ENCODE measurements around the gene UBFD1.
"Not testable (repeated sequence)": the region's sequence is repeated elsewhere in the genome, so short reads cannot be mapped to it uniquely, and the experiment has no call there.

UBFD1 gene

DNA sequence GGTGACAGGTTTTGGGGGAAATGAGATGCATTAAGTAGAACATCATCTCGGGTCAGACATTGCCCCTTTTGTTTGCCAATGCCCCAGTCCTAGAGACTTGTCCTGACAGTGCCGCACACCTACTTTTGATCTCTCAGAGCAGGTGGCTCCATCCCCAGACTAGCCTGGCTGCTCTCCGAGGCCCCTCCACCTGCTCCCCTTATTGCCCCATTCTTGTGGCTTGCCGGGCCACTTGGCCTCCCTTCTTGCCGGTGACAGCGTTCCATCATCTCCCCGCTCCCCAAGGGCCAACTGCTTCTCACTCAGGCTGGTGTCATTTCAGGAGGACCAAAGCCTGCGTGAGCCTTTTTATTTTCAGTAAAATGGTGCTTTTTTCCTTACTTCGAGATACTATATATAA, 14.9 kb downstream of the UBFD1 start:
- H3K9me3 ChIP-seq (ENCODE audit: control insufficient read depth in 1 of 2, low read length in 2 of 2), result no peaks in the 10 kb centered on the region
- H3K36me3 ChIP-seq (ENCODE audit: control insufficient read depth in 1 of 2, insufficient read depth in 2 of 2, low read length in 2 of 2), result peaks cover 41 to 55% of the 10 kb centered on the region in 2 donors
- no peak overlapping the region for H3K4me3 ChIP-seq (ENCODE audit: low read depth in 1 of 2, low read length in 2 of 2)
- no peaks in the 10 kb centered on the region for H3K4me1 ChIP-seq (ENCODE audit: control insufficient read depth in 1 of 2, insufficient read depth in 2 of 2, low read length in 2 of 2)
- H3K27ac ChIP-seq (ENCODE audit: low read length), result no peak overlapping the region
- no peaks in the 10 kb centered on the region for H3K27me3 ChIP-seq (ENCODE audit: low read depth, low read length)

DNA sequence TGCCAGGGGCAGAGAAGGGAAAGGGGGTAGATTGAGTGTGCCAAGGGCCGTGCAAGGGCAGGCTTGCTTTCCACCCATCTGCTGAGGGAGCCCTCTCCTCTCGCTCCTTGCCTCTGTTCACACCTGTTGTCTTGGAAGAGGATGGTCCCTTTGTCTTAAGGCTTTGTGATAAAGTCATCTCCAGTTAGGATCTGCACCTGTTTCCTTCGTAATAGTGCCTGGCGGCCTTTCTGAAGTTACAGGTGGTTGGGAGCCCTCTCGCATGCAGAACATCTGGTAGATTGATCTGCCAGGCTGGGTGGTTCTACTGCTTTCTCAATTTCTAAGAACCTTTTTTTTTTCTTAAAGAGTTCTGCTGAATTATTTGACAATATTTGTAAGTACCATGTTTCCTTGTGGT, 16.3 kb downstream of the UBFD1 start:
- Histone ChIP-seq H3K4me3 (ENCODE audit: low read depth in 1 of 2, low read length in 2 of 2) (no peak overlapping the region), H3K27me3 (ENCODE audit: low read depth, low read length) (no peaks in the 10 kb centered on the region), H3K9me3 (ENCODE audit: control insufficient read depth in 1 of 2, low read length in 2 of 2) (no peaks in the 10 kb centered on the region), H3K4me1 (ENCODE audit: control insufficient read depth in 1 of 2, insufficient read depth in 2 of 2, low read length in 2 of 2) (peaks cover 0 to 3% of the 10 kb centered on the region in 2 donors), H3K27ac (ENCODE audit: low read length) (no peak overlapping the region), H3K36me3 (ENCODE audit: control insufficient read depth in 1 of 2, insufficient read depth in 2 of 2, low read length in 2 of 2) (peaks cover 34 to 48% of the 10 kb centered on the region in 2 donors)

GRCh38 chr16:23575834-23576233, 18.3 kb downstream of the UBFD1 start:
- Histone ChIP-seq H3K4me3 (ENCODE audit: low read depth in 1 of 2, low read length in 2 of 2) (no peak overlapping the region), H3K27ac (ENCODE audit: low read length) (no peak overlapping the region), H3K36me3 (ENCODE audit: control insufficient read depth in 1 of 2, insufficient read depth in 2 of 2, low read length in 2 of 2) (peaks cover 33 to 52% of the 10 kb centered on the region in 2 donors), H3K4me1 (ENCODE audit: control insufficient read depth in 1 of 2, insufficient read depth in 2 of 2, low read length in 2 of 2) (peaks cover 0 to 3% of the 10 kb centered on the region in 2 donors), H3K27me3 (ENCODE audit: low read depth, low read length) (no peaks in the 10 kb centered on the region), H3K9me3 (ENCODE audit: control insufficient read depth in 1 of 2, low read length in 2 of 2) (no peaks in the 10 kb centered on the region)

DNA sequence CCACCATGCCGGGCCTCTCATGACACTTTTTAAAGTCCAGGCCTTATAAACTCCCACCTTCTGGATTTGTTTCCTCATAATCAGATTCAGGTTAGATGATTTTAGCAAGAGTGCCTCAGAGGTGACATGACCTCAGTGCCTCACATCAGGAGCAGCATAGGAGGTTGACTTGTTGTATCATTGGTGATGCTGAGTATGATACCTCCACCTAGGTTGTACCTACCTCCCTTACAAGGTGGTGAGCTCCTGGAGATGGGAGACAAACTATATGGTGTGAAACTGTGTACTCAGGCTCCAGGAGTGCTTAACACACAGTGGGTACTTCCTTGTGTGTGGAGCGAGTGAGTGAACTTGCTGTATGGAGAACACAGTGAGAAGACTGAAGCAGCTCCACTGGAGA, 20.0 kb downstream of the UBFD1 start:
- Histone ChIP-seq H3K36me3 (ENCODE audit: control insufficient read depth in 1 of 2, insufficient read depth in 2 of 2, low read length in 2 of 2) (peaks cover 27 to 50% of the 10 kb centered on the region in 2 donors), H3K4me3 (ENCODE audit: low read depth in 1 of 2, low read length in 2 of 2) (no peak overlapping the region), H3K9me3 (ENCODE audit: control insufficient read depth in 1 of 2, low read length in 2 of 2) (no peaks in the 10 kb centered on the region), H3K27ac (ENCODE audit: low read length) (peak overlapping the region; percentile 14), H3K4me1 (ENCODE audit: control insufficient read depth in 1 of 2, insufficient read depth in 2 of 2, low read length in 2 of 2) (peaks cover 0 to 3% of the 10 kb centered on the region in 2 donors), H3K27me3 (ENCODE audit: low read depth, low read length) (no peaks in the 10 kb centered on the region)

DNA sequence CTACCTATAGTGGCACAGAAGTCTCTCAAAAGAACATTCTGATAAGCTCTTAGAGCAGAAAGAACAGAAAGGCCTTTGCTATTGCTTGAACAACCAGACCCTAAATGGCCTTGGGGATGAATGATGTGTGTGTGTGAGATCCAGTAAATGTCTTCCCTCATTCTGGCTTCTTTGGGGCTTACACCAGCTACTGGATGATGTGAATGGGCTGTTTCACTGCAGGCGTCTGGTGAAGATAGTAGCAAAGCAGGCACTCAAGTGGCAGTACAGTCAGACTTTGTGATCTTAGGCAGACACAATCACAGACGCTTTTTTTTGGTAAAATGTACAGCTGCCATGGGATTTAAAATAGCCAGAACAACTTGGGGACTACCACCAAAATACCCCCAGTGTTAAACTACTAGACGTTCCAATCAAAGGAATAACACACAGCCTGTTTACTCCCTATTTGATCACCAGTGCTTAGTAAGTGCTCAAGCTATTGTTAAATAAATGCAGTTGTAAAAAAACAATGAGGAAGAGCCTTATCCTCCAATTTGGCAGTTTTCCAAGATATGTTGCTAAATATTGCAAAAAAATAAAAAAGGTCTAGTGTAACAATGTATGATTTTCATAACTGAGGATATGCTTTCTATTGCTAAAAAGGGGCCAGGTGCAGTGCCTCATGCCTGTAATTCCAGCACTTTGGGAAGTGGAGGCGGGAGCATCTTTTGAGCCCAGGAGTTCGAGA, 20.7 kb downstream of the UBFD1 start:
- Histone ChIP-seq H3K27ac (ENCODE audit: low read length) (no peak overlapping the region), H3K9me3 (ENCODE audit: control insufficient read depth in 1 of 2, low read length in 2 of 2) (no peaks in the 10 kb centered on the region), H3K4me3 (ENCODE audit: low read depth in 1 of 2, low read length in 2 of 2) (no peak overlapping the region), H3K27me3 (ENCODE audit: low read depth, low read length) (no peaks in the 10 kb centered on the region), H3K36me3 (ENCODE audit: control insufficient read depth in 1 of 2, insufficient read depth in 2 of 2, low read length in 2 of 2) (peaks cover 20 to 43% of the 10 kb centered on the region in 2 donors), H3K4me1 (ENCODE audit: control insufficient read depth in 1 of 2, insufficient read depth in 2 of 2, low read length in 2 of 2) (peaks cover 0 to 3% of the 10 kb centered on the region in 2 donors)

DNA sequence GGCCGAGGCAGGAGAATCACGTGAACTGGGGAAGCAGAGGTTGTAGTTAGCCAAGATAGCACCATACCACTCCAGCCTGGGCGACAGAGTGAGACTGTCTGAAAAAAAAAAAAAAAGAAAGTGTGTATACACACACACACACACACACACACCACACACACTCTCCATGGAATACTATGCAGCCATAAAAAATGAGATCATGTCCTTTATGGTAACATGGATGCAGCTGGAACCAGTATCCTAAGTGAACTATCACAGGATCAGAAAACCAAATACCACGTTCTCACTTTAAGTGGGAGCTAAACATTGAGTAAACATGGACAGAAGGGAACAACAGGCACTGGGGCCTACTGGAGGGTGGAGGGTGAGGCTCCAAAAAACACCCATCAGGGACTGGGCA, 21.8 kb downstream of the UBFD1 start:
- H3K27ac ChIP-seq (ENCODE audit: low read length), result no peak overlapping the region
- peaks cover 0 to 3% of the 10 kb centered on the region in 2 donors for H3K4me1 ChIP-seq (ENCODE audit: control insufficient read depth in 1 of 2, insufficient read depth in 2 of 2, low read length in 2 of 2)
- no peaks in the 10 kb centered on the region for H3K27me3 ChIP-seq (ENCODE audit: low read depth, low read length)
- H3K36me3 ChIP-seq (ENCODE audit: control insufficient read depth in 1 of 2, insufficient read depth in 2 of 2, low read length in 2 of 2), result peaks cover 22 to 41% of the 10 kb centered on the region in 2 donors
- no peak overlapping the region for H3K4me3 ChIP-seq (ENCODE audit: low read depth in 1 of 2, low read length in 2 of 2)
- H3K9me3 ChIP-seq (ENCODE audit: control insufficient read depth in 1 of 2, low read length in 2 of 2), result no peaks in the 10 kb centered on the region

GRCh38 chr16:23580391-23580790, 22.9 kb downstream of the UBFD1 start:
- Histone ChIP-seq H3K4me1 (ENCODE audit: control insufficient read depth in 1 of 2, insufficient read depth in 2 of 2, low read length in 2 of 2) (peaks cover 0 to 3% of the 10 kb centered on the region in 2 donors), H3K36me3 (ENCODE audit: control insufficient read depth in 1 of 2, insufficient read depth in 2 of 2, low read length in 2 of 2) (peaks cover 29 to 46% of the 10 kb centered on the region in 2 donors), H3K9me3 (ENCODE audit: control insufficient read depth in 1 of 2, low read length in 2 of 2) (no peaks in the 10 kb centered on the region), H3K27ac (ENCODE audit: low read length) (no peak overlapping the region), H3K4me3 (ENCODE audit: low read depth in 1 of 2, low read length in 2 of 2) (no peak overlapping the region), H3K27me3 (ENCODE audit: low read depth, low read length) (no peaks in the 10 kb centered on the region)

- no peaks in the 10 kb centered on the region for H3K9me3 ChIP-seq (ENCODE audit: control insufficient read depth in 1 of 2, low read length in 2 of 2)
- H3K4me1 ChIP-seq (ENCODE audit: control insufficient read depth in 1 of 2, insufficient read depth in 2 of 2, low read length in 2 of 2), result peaks cover 0 to 3% of the 10 kb centered on the region in 2 donors
- no peak overlapping the region for H3K4me3 ChIP-seq (ENCODE audit: low read depth in 1 of 2, low read length in 2 of 2)
- peaks cover 33 to 55% of the 10 kb centered on the region in 2 donors for H3K36me3 ChIP-seq (ENCODE audit: control insufficient read depth in 1 of 2, insufficient read depth in 2 of 2, low read length in 2 of 2)
- no peaks in the 10 kb centered on the region for H3K27me3 ChIP-seq (ENCODE audit: low read depth, low read length)
- no peak overlapping the region for H3K27ac ChIP-seq (ENCODE audit: low read length)
Measured at GRCh38 chr16:23581764-23582163, 24.2 kb downstream of the UBFD1 start.

DNA sequence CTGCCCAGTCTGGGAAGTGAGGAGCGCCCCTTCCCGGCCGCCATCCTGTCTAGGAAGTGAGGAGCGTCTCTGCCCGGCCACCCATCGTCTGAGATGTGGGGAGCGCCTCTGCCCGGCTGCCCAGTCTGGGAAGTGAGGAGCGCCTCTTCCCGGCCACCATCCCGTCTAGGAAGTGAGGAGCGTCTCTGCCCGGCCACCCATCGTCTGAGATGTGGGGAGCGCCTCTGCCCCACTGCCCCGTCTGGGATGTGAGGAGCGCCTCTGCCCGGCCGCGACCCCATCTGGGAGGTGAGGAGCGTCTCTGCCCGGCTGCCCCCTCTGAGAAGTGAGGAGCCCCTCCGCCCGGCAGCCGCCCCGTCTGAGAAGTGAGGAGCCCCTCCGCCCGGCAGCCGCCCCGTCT, 25.7 kb downstream of the UBFD1 start:
- not testable (repeated sequence) for H3K9me3 ChIP-seq (ENCODE audit: control insufficient read depth in 1 of 2, low read length in 2 of 2); H3K4me3 ChIP-seq (ENCODE audit: low read depth in 1 of 2, low read length in 2 of 2); H3K27ac ChIP-seq (ENCODE audit: low read length); H3K27me3 ChIP-seq (ENCODE audit: low read depth, low read length); H3K4me1 ChIP-seq (ENCODE audit: control insufficient read depth in 1 of 2, insufficient read depth in 2 of 2, low read length in 2 of 2)
- H3K36me3 ChIP-seq (ENCODE audit: control insufficient read depth in 1 of 2, insufficient read depth in 2 of 2, low read length in 2 of 2), result peaks cover 47 to 60% of the 10 kb centered on the region in 2 donors

DNA sequence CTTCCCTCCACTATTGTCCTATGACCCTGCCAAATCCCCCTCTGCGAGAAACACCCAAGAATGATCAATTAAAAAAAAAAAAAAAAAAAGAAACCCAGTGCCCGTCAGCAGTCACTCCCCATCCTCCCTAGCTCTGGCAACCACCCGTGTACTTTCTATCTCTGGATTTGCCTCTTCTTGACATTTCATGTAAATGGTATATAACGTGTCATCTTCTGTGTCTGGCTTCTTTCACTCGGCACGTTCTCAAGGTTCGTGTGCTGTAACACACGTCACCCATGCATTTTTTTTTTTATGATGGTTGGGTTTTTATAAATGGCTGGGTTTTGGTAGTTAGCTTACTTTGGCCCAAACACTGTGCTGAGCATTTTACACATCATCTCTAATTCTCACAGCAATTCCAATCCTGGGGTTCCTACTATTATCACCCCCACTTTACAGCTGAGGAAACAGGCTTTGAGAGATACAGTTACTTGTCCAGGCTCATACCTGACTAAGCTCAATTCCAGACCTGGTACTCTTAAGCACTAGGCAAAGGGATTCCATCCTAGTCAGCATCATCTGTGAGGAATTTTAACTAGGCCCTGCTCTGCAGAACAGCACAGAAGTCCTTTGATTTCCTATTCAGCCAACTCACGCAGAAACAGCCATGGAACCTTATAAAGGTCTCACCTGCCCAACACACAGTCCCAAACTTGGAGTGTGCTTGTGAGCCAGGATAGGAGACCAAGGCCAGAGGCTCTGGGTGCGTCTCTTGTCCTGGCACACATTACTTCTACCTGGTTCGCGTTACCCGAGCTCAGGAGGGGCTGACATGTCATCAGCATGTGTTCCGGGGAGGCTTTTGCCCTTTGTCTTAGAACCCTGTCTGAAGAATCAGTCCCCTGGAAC, 26.9 kb downstream of the UBFD1 start:
- Histone ChIP-seq H3K4me1 (ENCODE audit: control insufficient read depth in 1 of 2, insufficient read depth in 2 of 2, low read length in 2 of 2) (peaks cover 0 to 7% of the 10 kb centered on the region in 2 donors), H3K4me3 (ENCODE audit: low read depth in 1 of 2, low read length in 2 of 2) (no peak overlapping the region), H3K27me3 (ENCODE audit: low read depth, low read length) (no peaks in the 10 kb centered on the region), H3K27ac (ENCODE audit: low read length) (peak overlapping the region; percentile 67), H3K36me3 (ENCODE audit: control insufficient read depth in 1 of 2, insufficient read depth in 2 of 2, low read length in 2 of 2) (peaks cover 51 to 61% of the 10 kb centered on the region in 2 donors), H3K9me3 (ENCODE audit: control insufficient read depth in 1 of 2, low read length in 2 of 2) (no peaks in the 10 kb centered on the region)

DNA sequence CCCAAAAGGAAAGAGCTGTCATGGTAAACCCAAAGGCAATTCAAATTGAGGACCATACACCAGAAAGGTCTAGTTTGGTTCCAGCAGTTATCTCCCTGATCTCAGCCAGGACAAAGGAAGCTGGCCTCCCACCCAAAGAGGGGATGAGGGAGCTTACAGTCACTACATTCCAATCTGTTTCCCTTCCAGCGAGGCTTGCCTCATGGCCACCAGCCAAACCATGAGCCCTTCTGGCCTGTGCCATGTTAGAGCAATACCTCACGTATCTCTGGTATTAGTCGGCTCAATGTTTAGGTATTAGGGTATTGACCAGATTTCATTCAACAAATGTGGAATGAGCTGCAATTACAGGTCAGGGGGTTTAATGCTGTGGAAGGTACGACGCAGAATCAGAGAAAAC, 30.2 kb downstream of the UBFD1 start:
- peaks cover 3 to 7% of the 10 kb centered on the region in 2 donors for H3K4me1 ChIP-seq (ENCODE audit: control insufficient read depth in 1 of 2, insufficient read depth in 2 of 2, low read length in 2 of 2)
- H3K4me3 ChIP-seq (ENCODE audit: low read depth in 1 of 2, low read length in 2 of 2), result no peak overlapping the region
- no peak overlapping the region for H3K27ac ChIP-seq (ENCODE audit: low read length)
- no peaks in the 10 kb centered on the region for H3K9me3 ChIP-seq (ENCODE audit: control insufficient read depth in 1 of 2, low read length in 2 of 2)
- peaks cover 53 to 63% of the 10 kb centered on the region in 2 donors for H3K36me3 ChIP-seq (ENCODE audit: control insufficient read depth in 1 of 2, insufficient read depth in 2 of 2, low read length in 2 of 2)
- no peaks in the 10 kb centered on the region for H3K27me3 ChIP-seq (ENCODE audit: low read depth, low read length)

All from muscle layer of duodenum (tissue), 2 donors.